Measurements from ENCODE around the gene FGF18.
"Not testable (repeated sequence)": the region's sequence is repeated elsewhere in the genome, so short reads cannot be mapped to it uniquely, and the experiment has no call there.

The FGF18 gene

GRCh38 chr5:171485668-171486067 is 66.2 kb downstream of the FGF18 start:
- in situ Hi-C loops (cut with HindIII; ENCODE audit: low sequenced_read_pairs), result loop anchor here (5.0 kb wide), 2 partner anchors 48 to 92 kb away; no protein-coding TSS in a partner anchor

GRCh38 chr5:171486613-171487012 is 67.2 kb downstream of the FGF18 start:
- in situ Hi-C loops (cut with HindIII; ENCODE audit: low sequenced_read_pairs), result loop anchor here (5.0 kb wide), 2 partner anchors 49 to 91 kb away; no protein-coding TSS in a partner anchor

GRCh38 chr5:171488876-171489275 is 69.4 kb downstream of the FGF18 start:
- in situ Hi-C loops (cut with HindIII; ENCODE audit: low sequenced_read_pairs), result loop anchor here (5.0 kb wide), 2 partner anchors 52 to 88 kb away; no protein-coding TSS in a partner anchor

- in situ Hi-C loops (cut with HindIII; ENCODE audit: low sequenced_read_pairs), result no loop called here
Observed at GRCh38 chr5:171492781-171493180, 73.3 kb downstream of the FGF18 start.

- in situ Hi-C loops (cut with HindIII; ENCODE audit: low sequenced_read_pairs), result no loop called here
Observed at GRCh38 chr5:171493646-171494393, 74.4 kb downstream of the FGF18 start.

- in situ Hi-C loops (cut with HindIII; ENCODE audit: low sequenced_read_pairs), result no loop called here
Observed at GRCh38 chr5:171494452-171495121, 75.1 kb downstream of the FGF18 start.

GRCh38 chr5:171495122-171495700 is 75.8 kb downstream of the FGF18 start:
- in situ Hi-C loops (cut with HindIII; ENCODE audit: low sequenced_read_pairs), result no loop called here

- in situ Hi-C loops (cut with HindIII; ENCODE audit: low sequenced_read_pairs), result no loop called here
Observed at GRCh38 chr5:171496456-171496855, 77.0 kb downstream of the FGF18 start.

GRCh38 chr5:171497494-171497893 is 78.0 kb downstream of the FGF18 start:
- in situ Hi-C loops (cut with HindIII; ENCODE audit: low sequenced_read_pairs), result not testable (repeated sequence)

- in situ Hi-C loops (cut with HindIII; ENCODE audit: low sequenced_read_pairs), result no loop called here
Observed at GRCh38 chr5:171498166-171498565, 78.7 kb downstream of the FGF18 start.

- in situ Hi-C loops (cut with HindIII; ENCODE audit: low sequenced_read_pairs), result no loop called here
Observed at GRCh38 chr5:171499611-171500010, 80.2 kb downstream of the FGF18 start.

GRCh38 chr5:171505473-171506043 is 86.1 kb downstream of the FGF18 start:
- in situ Hi-C loops (cut with HindIII; ENCODE audit: low sequenced_read_pairs), result no loop called here

- in situ Hi-C loops (cut with HindIII; ENCODE audit: low sequenced_read_pairs), result no loop called here
Observed at GRCh38 chr5:171506951-171507350, 87.5 kb downstream of the FGF18 start.
